HUES48 (cell line): Measurements from ENCODE around the gene TMEM225B.
"Not testable (repeated sequence)": the region's sequence is repeated elsewhere in the genome, so short reads cannot be mapped to it uniquely, and the experiment has no call there.

Experiments
- H3K27ac ChIP-seq: one replicate; pipeline ENCODE4 v1.7.0; 2013; ENCODE audit warnings: low read depth, low read length, inconsistent platforms
- H3K27me3 ChIP-seq: 2 replicates; pipeline ENCODE4 v1.6.1; 2013; ENCODE audit warnings: mild to moderate bottlenecking, low read length; ENCODE audit not compliant: control insufficient read depth, insufficient read depth
- H3K36me3 ChIP-seq: 2 replicates; pipeline ENCODE4 v1.6.1; 2013; ENCODE audit warnings: low read length; ENCODE audit not compliant: control insufficient read depth, insufficient read depth
- H3K4me1 ChIP-seq: 2 replicates; pipeline ENCODE4 v1.6.1; 2013; ENCODE audit warnings: mild to moderate bottlenecking, low read length; ENCODE audit not compliant: control insufficient read depth, insufficient read depth
- H3K4me3 ChIP-seq: 2 replicates; pipeline ENCODE4 v1.5.1; 2013; ENCODE audit warnings: mild to moderate bottlenecking, low read depth, low read length
- H3K9ac ChIP-seq: 2 replicates; pipeline ENCODE4 v1.6.1; 2013; ENCODE audit warnings: mild to moderate bottlenecking, low read depth, low read length, moderate library complexity
- H3K9me3 ChIP-seq: 2 replicates; pipeline ENCODE4 v1.6.1; 2013; ENCODE audit warnings: low read length; ENCODE audit not compliant: control insufficient read depth, insufficient read depth

TMEM225B gene

GRCh38 chr7:99560834-99561736 is 37.0 kb upstream of the TMEM225B start:
- Histone ChIP-seq H3K36me3 (peaks cover 63% of the 10 kb centered on the region), H3K27ac (peak overlapping the region; percentile 5), H3K9ac (no peak overlapping the region), H3K4me1 (peaks cover 5% of the 10 kb centered on the region; the same call in 1 of the 2 replicates), H3K4me3 (no peak overlapping the region), H3K9me3 (no peaks in the 10 kb centered on the region), H3K27me3 (no peaks in the 10 kb centered on the region)

GRCh38 chr7:99561737-99562051 is 36.4 kb upstream of the TMEM225B start:
- no peak overlapping the region for H3K9ac ChIP-seq
- H3K36me3 ChIP-seq: peaks cover 65% of the 10 kb centered on the region
- peaks cover 5% of the 10 kb centered on the region; the same call in 1 of the 2 replicates for H3K4me1 ChIP-seq
- H3K4me3 ChIP-seq: no peak overlapping the region
- H3K9me3 ChIP-seq: no peaks in the 10 kb centered on the region
- no peaks in the 10 kb centered on the region for H3K27me3 ChIP-seq
- peak overlapping the region; percentile 86 for H3K27ac ChIP-seq

- Histone ChIP-seq H3K27ac (peak overlapping the region; percentile 86), H3K9ac (no peak overlapping the region), H3K9me3 (no peaks in the 10 kb centered on the region), H3K4me1 (peaks cover 3% of the 10 kb centered on the region; the same call in 1 of the 2 replicates), H3K4me3 (no peak overlapping the region), H3K36me3 (peaks cover 70% of the 10 kb centered on the region), H3K27me3 (no peaks in the 10 kb centered on the region)
Observed at GRCh38 chr7:99562114-99562784, 35.8 kb upstream of the TMEM225B start.

GRCh38 chr7:99562832-99563231 is 35.2 kb upstream of the TMEM225B start:
- Histone ChIP-seq H3K9me3 (no peaks in the 10 kb centered on the region), H3K36me3 (peaks cover 73% of the 10 kb centered on the region), H3K9ac (no peak overlapping the region), H3K4me1 (no peaks in the 10 kb centered on the region), H3K27me3 (no peaks in the 10 kb centered on the region), H3K4me3 (no peak overlapping the region), H3K27ac (peak overlapping the region; percentile 86)

- peaks cover 75% of the 10 kb centered on the region for H3K36me3 ChIP-seq
- H3K9ac ChIP-seq: no peak overlapping the region
- no peaks in the 10 kb centered on the region for H3K9me3 ChIP-seq
- no peak overlapping the region for H3K4me3 ChIP-seq
- H3K4me1 ChIP-seq: no peaks in the 10 kb centered on the region
- H3K27ac ChIP-seq: peak overlapping the region; percentile 64
- no peaks in the 10 kb centered on the region for H3K27me3 ChIP-seq
Observed at GRCh38 chr7:99563650-99564049, 34.4 kb upstream of the TMEM225B start.

GRCh38 chr7:99568770-99569169 is 29.3 kb upstream of the TMEM225B start:
- not testable (repeated sequence) for H3K27ac ChIP-seq, H3K9ac ChIP-seq, H3K4me3 ChIP-seq, H3K9me3 ChIP-seq, H3K4me1 ChIP-seq, H3K27me3 ChIP-seq
- peaks cover 82% of the 10 kb centered on the region for H3K36me3 ChIP-seq

GRCh38 chr7:99571768-99572167 is 26.3 kb upstream of the TMEM225B start:
- Histone ChIP-seq H3K27ac (no peak overlapping the region), H3K4me1 (peaks cover 16% of the 10 kb centered on the region), H3K36me3 (peaks cover 60% of the 10 kb centered on the region)

GRCh38 chr7:99573257-99573656 is 24.8 kb upstream of the TMEM225B start:
- H3K9ac ChIP-seq: no peak overlapping the region
- no peak overlapping the region for H3K4me3 ChIP-seq
- no peaks in the 10 kb centered on the region for H3K27me3 ChIP-seq
- H3K36me3 ChIP-seq: peaks cover 53% of the 10 kb centered on the region
- no peaks in the 10 kb centered on the region for H3K9me3 ChIP-seq
- peaks cover 21% of the 10 kb centered on the region for H3K4me1 ChIP-seq
- H3K27ac ChIP-seq: no peak overlapping the region

More at GRCh38 chr7:99571768-99572167, 26.3 kb upstream of the TMEM225B start:
- no peaks in the 10 kb centered on the region for H3K27me3 ChIP-seq
- H3K9ac ChIP-seq: no peak overlapping the region
- H3K4me3 ChIP-seq: no peak overlapping the region
- no peaks in the 10 kb centered on the region for H3K9me3 ChIP-seq

GRCh38 chr7:99576251-99576650 is 21.8 kb upstream of the TMEM225B start:
- Histone ChIP-seq H3K27ac (peak overlapping the region; percentile 69), H3K36me3 (peaks cover 32% of the 10 kb centered on the region), H3K9me3 (no peaks in the 10 kb centered on the region), H3K27me3 (no peaks in the 10 kb centered on the region), H3K4me3 (no peak overlapping the region), H3K4me1 (peaks cover 21% of the 10 kb centered on the region), H3K9ac (no peak overlapping the region)

GRCh38 chr7:99579281-99579955 is 18.6 kb upstream of the TMEM225B start:
- H3K27ac ChIP-seq: no peak overlapping the region
- no peaks in the 10 kb centered on the region for H3K9me3 ChIP-seq
- peaks cover 21% of the 10 kb centered on the region for H3K4me1 ChIP-seq
- 0 out of 2 replicates have a peak overlapping the region, but pooled peaks have one; percentile 62 for H3K9ac ChIP-seq
- H3K4me3 ChIP-seq: peak overlapping the region; percentile 70
- H3K36me3 ChIP-seq: 0 out of 2 replicates have a peak, but pooled peaks cover under 1% of the 10 kb centered on the region
- H3K27me3 ChIP-seq: no peaks in the 10 kb centered on the region
